Gastrocnemius medialis (tissue), 4 donors: ENCODE results near the gene DCLK2.

Experiments
- CTCF ChIP-seq, 5 experiments: fragments of 450-650 bp in 3 of 5; fragments of 200-600 bp in 2 of 5; sonication (generic) in 2 of 5; IDR thresholded peaks in 4 of 5; conservative IDR thresholded peaks in 1 of 5; 1 replicate in 4 of 5; 2 replicates in 1 of 5; pipeline ENCODE4 v1.5.1; 2016 to 2019; ENCODE audit warnings: antibody characterized with exemption in 5 of 5, mild to moderate bottlenecking in 3 of 5, moderate library complexity in 3 of 5
- POLR2A ChIP-seq, 2 donors: fragments of 450-650 bp; IDR thresholded peaks; one replicate each; pipeline ENCODE4 v1.6.1; 2017; ENCODE audit warnings: antibody characterized with exemption in 2 of 2, mild to moderate bottlenecking in 2 of 2, moderate library complexity in 2 of 2

GRCh38 chr4:150126864-150127203 lies 48.6 kb downstream of the DCLK2 start:
- TF ChIP-seq CTCF (IDR thresholded peaks at IDR 0.05 in 4 of 5, conservative IDR thresholded peaks at IDR 0.05 in 1 of 5) (no peak), POLR2A (IDR thresholded peaks at IDR 0.05) (no peak)
